HEK293 (cell line): ENCODE results near the gene MTPN.

Source experiments
- CTCF ChIA-PET: fragments of 350-600 bp; formaldehyde crosslinking; extraction: SDS; loops from one replicate; lab custom pipeline; 2021; ENCODE audit warnings: antibody characterized with exemption; lab: Yijun Ruan, JAX
- POLR2A ChIA-PET: fragments of 300-600 bp; formaldehyde crosslinking; extraction: SDS; loops from one replicate; lab custom pipeline; 2020; ENCODE audit warnings: antibody characterized with exemption, inconsistent platforms; lab: Yijun Ruan, JAX
- H3K27ac ChIP-seq: fragments of 200-500 bp; sonication (Bioruptor generic); 2 replicates; pipeline ENCODE4 v1.5.1; 2014; ENCODE audit warnings: low read depth, low read length, control low read depth, inconsistent platforms; ENCODE audit errors: extremely low read depth
- H3K36me3 ChIP-seq, 2 experiments: fragments of 200-500 bp in 1 of 2; sonication (Bioruptor generic) in 1 of 2; 1 replicate in 1 of 2; 2 replicates in 1 of 2; pipeline ENCODE4 v1.5.1; 2014 to 2017; ENCODE audit warnings: inconsistent platforms in 2 of 2, low read length in 2 of 2; ENCODE audit not compliant: control insufficient read depth in 2 of 2, insufficient read depth in 1 of 2
- H3K4me1 ChIP-seq: fragments of 200-500 bp; sonication (Bioruptor generic); 2 replicates; pipeline ENCODE4 v1.5.1; 2014; ENCODE audit warnings: mild to moderate bottlenecking, low read length, inconsistent platforms; ENCODE audit not compliant: control insufficient read depth, insufficient read depth
- H3K4me3 ChIP-seq: 2 replicates; pipeline ENCODE4 v1.5.1; 2011; ENCODE audit warnings: low read depth, mild to moderate bottlenecking, control low read depth, low read length, moderate library complexity
- H3K9me3 ChIP-seq: fragments of 200-500 bp; sonication (Bioruptor generic); 2 replicates; pipeline ENCODE4 v1.5.1; 2014; ENCODE audit warnings: low read depth, low read length, inconsistent platforms; ENCODE audit not compliant: control insufficient read depth, insufficient read depth
- GLI2 ChIP-seq: fragments of 450-650 bp; formaldehyde crosslinking; IDR thresholded peaks from 2 replicates; pipeline ENCODE4; 2017; ENCODE audit warnings: missing biosample characterization, missing genetic modification characterization, low read depth, borderline replicate concordance
- IKZF3 ChIP-seq: fragments of 450-650 bp; IDR thresholded peaks from 2 replicates; pipeline ENCODE4 v1.5.0; 2018; ENCODE audit warnings: missing biosample characterization, mild to moderate bottlenecking, missing genetic modification characterization, moderate library complexity
- PATZ1 ChIP-seq: fragments of 450-650 bp; formaldehyde crosslinking; IDR thresholded peaks from 2 replicates; pipeline ENCODE4 v1.5.1; 2016; ENCODE audit warnings: missing biosample characterization, missing genetic modification characterization
- PRDM6 ChIP-seq: fragments of 450-650 bp; formaldehyde crosslinking; IDR thresholded peaks from 2 replicates; pipeline ENCODE4 v1.5.1; 2017; ENCODE audit warnings: missing biosample characterization, missing genetic modification characterization
- SETDB1 ChIP-seq: IDR thresholded peaks from one replicate; pipeline ENCODE4 v1.6.1; 2017; ENCODE audit warnings: mild to moderate bottlenecking, low read length, moderate library complexity, mixed read lengths; ENCODE audit not compliant: insufficient read length
- TCF7L2 ChIP-seq: IDR thresholded peaks from 2 replicates; pipeline ENCODE4 v1.6.1; 2011; ENCODE audit warnings: low read depth, mild to moderate bottlenecking, inconsistent platforms, low read length, moderate library complexity, borderline replicate concordance
- ZBTB1 ChIP-seq: fragments of 450-650 bp; formaldehyde crosslinking; IDR thresholded peaks from 2 replicates; pipeline ENCODE4 v1.5.1; 2016; ENCODE audit warnings: missing biosample characterization, missing genetic modification characterization
- ZBTB48 ChIP-seq: fragments of 450-650 bp; formaldehyde crosslinking; IDR thresholded peaks from 2 replicates; pipeline ENCODE4 v1.5.1; 2016; ENCODE audit warnings: missing biosample characterization, missing genetic modification characterization
- ZFP3 ChIP-seq: fragments of 450-650 bp; formaldehyde crosslinking; IDR thresholded peaks from 2 replicates; pipeline ENCODE4 v1.5.1; 2016; ENCODE audit warnings: low read depth, missing biosample characterization, missing genetic modification characterization
- ZFP69B ChIP-seq: fragments of 450-650 bp; formaldehyde crosslinking; IDR thresholded peaks from 2 replicates; pipeline ENCODE4 v1.5.1; 2016; ENCODE audit warnings: missing biosample characterization, missing genetic modification characterization
- ZNF19 ChIP-seq: fragments of 450-650 bp; formaldehyde crosslinking; IDR thresholded peaks from 2 replicates; pipeline ENCODE4; 2016; ENCODE audit warnings: missing biosample characterization, missing genetic modification characterization, low read depth
- ZNF221 ChIP-seq: fragments of 450-650 bp; formaldehyde crosslinking; IDR thresholded peaks from 2 replicates; pipeline ENCODE4 v1.5.1; 2017; ENCODE audit warnings: missing biosample characterization, missing genetic modification characterization, borderline replicate concordance
- ZNF274 ChIP-seq, 2 experiments: fragments of 200-500 bp in 1 of 2; fragments of 450-650 bp in 1 of 2; sonication (Bioruptor generic) in 1 of 2; formaldehyde crosslinking in 1 of 2; IDR thresholded peaks; 2 replicates each; pipeline versions ENCODE4 v1.5.1 to v1.6.1; 2014 to 2016; ENCODE audit warnings: borderline replicate concordance in 1 of 2, inconsistent platforms in 1 of 2, low read length in 1 of 2, missing biosample characterization in 1 of 2, missing genetic modification characterization in 1 of 2
- ZNF354C ChIP-seq: fragments of 450-650 bp; formaldehyde crosslinking; IDR thresholded peaks from 2 replicates; pipeline ENCODE4 v1.5.1; 2016; ENCODE audit warnings: missing biosample characterization, missing genetic modification characterization, low read depth, borderline replicate concordance
- ZNF398 ChIP-seq: fragments of 450-650 bp; formaldehyde crosslinking; IDR thresholded peaks from 2 replicates; pipeline ENCODE4 v1.5.1; 2017; ENCODE audit warnings: missing biosample characterization, missing genetic modification characterization
- ZNF404 ChIP-seq: fragments of 450-650 bp; formaldehyde crosslinking; IDR thresholded peaks from 2 replicates; pipeline ENCODE4 v1.5.1; 2017; ENCODE audit warnings: missing biosample characterization, missing genetic modification characterization
- ZNF426 ChIP-seq: fragments of 450-650 bp; formaldehyde crosslinking; IDR thresholded peaks from 2 replicates; pipeline ENCODE4 v1.5.1; 2017; ENCODE audit warnings: missing biosample characterization, missing genetic modification characterization, mild to moderate bottlenecking, inconsistent platforms, moderate library complexity
- ZNF433 ChIP-seq: fragments of 450-650 bp; formaldehyde crosslinking; IDR thresholded peaks from 2 replicates; pipeline ENCODE4 v1.5.1; 2016; ENCODE audit warnings: missing biosample characterization, missing genetic modification characterization, low read depth
- ZNF488 ChIP-seq: fragments of 450-650 bp; formaldehyde crosslinking; IDR thresholded peaks from 2 replicates; pipeline ENCODE4 v1.5.1; 2016; ENCODE audit warnings: missing biosample characterization, missing genetic modification characterization
- ZNF544 ChIP-seq: fragments of 450-650 bp; formaldehyde crosslinking; IDR thresholded peaks from 2 replicates; pipeline ENCODE4 v1.5.0; 2017; ENCODE audit warnings: missing biosample characterization, missing genetic modification characterization
- ZNF626 ChIP-seq: fragments of 450-650 bp; sonication (Bioruptor Pico); formaldehyde crosslinking; IDR thresholded peaks from 2 replicates; pipeline ENCODE4 v1.5.1; 2018; ENCODE audit warnings: missing biosample characterization, missing genetic modification characterization, inconsistent platforms
- ZNF654 ChIP-seq: fragments of 450-650 bp; formaldehyde crosslinking; IDR thresholded peaks from 2 replicates; pipeline ENCODE4 v1.5.1; 2016; ENCODE audit warnings: low read depth, missing biosample characterization, missing genetic modification characterization
- ZNF658 ChIP-seq: fragments of 450-650 bp; formaldehyde crosslinking; IDR thresholded peaks from 2 replicates; pipeline ENCODE4; 2016; ENCODE audit warnings: missing biosample characterization, missing genetic modification characterization
- ZNF660 ChIP-seq: fragments of 450-650 bp; IDR thresholded peaks from 2 replicates; pipeline ENCODE4 v1.5.1; 2018; ENCODE audit warnings: missing biosample characterization, mild to moderate bottlenecking, missing genetic modification characterization
- ZNF830 ChIP-seq: fragments of 450-650 bp; IDR thresholded peaks from 2 replicates; pipeline ENCODE4 v1.5.0; 2018; ENCODE audit warnings: missing biosample characterization, missing genetic modification characterization, low read depth, mild to moderate bottlenecking, moderate library complexity
- ZSCAN18 ChIP-seq: fragments of 450-650 bp; formaldehyde crosslinking; IDR thresholded peaks from 2 replicates; pipeline ENCODE4 v1.5.1; 2016; ENCODE audit warnings: missing biosample characterization, missing genetic modification characterization
- ZXDB ChIP-seq: fragments of 450-650 bp; formaldehyde crosslinking; IDR thresholded peaks from 2 replicates; pipeline ENCODE4 v1.5.1; 2016; ENCODE audit warnings: missing biosample characterization, missing genetic modification characterization

MTPN gene

GRCh38 chr7:135924302-135924701 is 52.9 kb downstream of the MTPN start:
- Histone ChIP-seq H3K27ac (no peak overlapping the region), H3K4me1 (no peaks in the 10 kb centered on the region)
- TF ChIP-seq ZNF274 (IDR thresholded peaks at IDR 0.05; ENCODE audit: low read length) (no peak), ZNF274 (tag by site-specific recombination; IDR thresholded peaks at IDR 0.05; ENCODE audit: borderline replicate concordance) (no peak), ZBTB48 (tag by site-specific recombination) (no peak), ZNF433 (tag by site-specific recombination) (no peak), ZNF354C (tag by site-specific recombination) (no peak), ZXDB (tag by site-specific recombination) (no peak), IKZF3 (no peak), GLI2 (no peak)
- TF ChIP-seq, all 188 proteins: peak for 0
- Histone ChIP-seq H3K4me3 (no peak overlapping the region), H3K36me3 (peaks cover 0 to 19% of the 10 kb centered on the region in 2 experiments; a peak in 1 of 3 replicates), H3K9me3 (no peaks in the 10 kb centered on the region)
- ChIA-PET CTCF (no interaction called here), POLR2A (no interaction called here)

- ChIA-PET POLR2A (no interaction called here), CTCF (no interaction called here)
- TF ChIP-seq SETDB1 (no peak), ZNF654 (tag by site-specific recombination) (no peak), ZBTB1 (tag by site-specific recombination) (no peak), ZNF658 (tag by site-specific recombination) (no peak), ZNF426 (tag by site-specific recombination) (no peak), ZNF544 (tag by site-specific recombination) (no peak), ZNF660 (no peak), ZNF404 (tag by site-specific recombination) (no peak), ZNF626 (tag by site-specific recombination) (no peak), ZNF19 (tag by site-specific recombination) (no peak), ZNF830 (tag by site-specific recombination) (no peak), ZNF488 (no peak), ZFP69B (tag by site-specific recombination) (no peak), ZSCAN18 (tag by site-specific recombination) (no peak), ZFP3 (tag by site-specific recombination) (no peak), TCF7L2 (no peak), PATZ1 (no peak), ZNF221 (no peak), ZNF398 (tag by site-specific recombination) (no peak), PRDM6 (tag by site-specific recombination) (no peak)
- no peak overlapping the region for H3K4me3 ChIP-seq
- H3K4me1 ChIP-seq, result no peaks in the 10 kb centered on the region
- H3K36me3 ChIP-seq, result peaks cover 0 to 9% of the 10 kb centered on the region in 2 experiments; a peak in 1 of 3 replicates
- no peaks in the 10 kb centered on the region for H3K9me3 ChIP-seq
- H3K27ac ChIP-seq, result no peak overlapping the region
These were observed 54.9 kb downstream of the MTPN start for GRCh38 chr7:135922263-135922662.
